Neural progenitor cell (in vitro differentiated cells): ENCODE measurements around the gene RAPGEF4.

Source experiments
- CTCF ChIP-seq: fragments of 200-600 bp; sonication (generic); IDR thresholded peaks from 2 replicates; pipeline ENCODE4 v1.5.1; 2017; ENCODE audit warnings: antibody characterized with exemption, mild to moderate bottlenecking
- EZH2phosphoT487 ChIP-seq: fragments of 200-600 bp; sonication (generic); IDR thresholded peaks from 2 replicates; pipeline ENCODE4 v1.6.1; 2017; ENCODE audit warnings: antibody characterized with exemption

GRCh38 chr2:173048522-173048896, 312.9 kb downstream of the RAPGEF4 start:
- TF ChIP-seq EZH2phosphoT487 (no peak), CTCF (no peak)
